Small intestine (tissue), 7 donors: ENCODE measurements around the gene C10orf143. TPM values are rescaled to one million over a fixed set of nuclear protein-coding genes. Genes with fewer than 3 reads are reported as not detected.
"Not testable (repeated sequence)": the region's sequence is repeated elsewhere in the genome, so short reads cannot be mapped to it uniquely, and the experiment has no call there.

Source experiments
- DNase-seq, 2 donors: peaks; one replicate each; pipeline versions ENCODE4 v3.0.0 to v3.0.0-alpha.2; 2013
- FAIRE-seq: peaks from 2 replicates; lab custom pipeline; 2012; peaks lifted over from hg19 to GRCh38; lab: Jason Lieb, UNC
- H3K27ac ChIP-seq, 3 donors: one replicate each; pipeline ENCODE4 v1.5.1; 2013; ENCODE audit warnings: low read length in 2 of 3, mild to moderate bottlenecking in 2 of 3, control low read depth in 1 of 3, inconsistent platforms in 1 of 3, low read depth in 1 of 3, moderate library complexity in 1 of 3
- H3K27me3 ChIP-seq, 3 donors: one replicate each; pipeline ENCODE4 v1.6.1; 2013; ENCODE audit warnings: low read length in 3 of 3, inconsistent platforms in 1 of 3; ENCODE audit not compliant: control insufficient read depth in 3 of 3, insufficient read depth in 3 of 3
- H3K36me3 ChIP-seq, 3 donors: one replicate each; pipeline ENCODE4 v1.6.1; 2013; ENCODE audit warnings: low read length in 3 of 3, inconsistent platforms in 1 of 3, low read depth in 1 of 3, mild to moderate bottlenecking in 1 of 3, moderate library complexity in 1 of 3; ENCODE audit not compliant: control insufficient read depth in 3 of 3, insufficient read depth in 2 of 3
- H3K4me1 ChIP-seq, 3 donors: one replicate each; pipeline ENCODE4 v1.6.1; 2013; ENCODE audit warnings: low read length in 2 of 3, inconsistent platforms in 1 of 3, low read depth in 1 of 3, mild to moderate bottlenecking in 1 of 3, moderate library complexity in 1 of 3; ENCODE audit not compliant: control insufficient read depth in 3 of 3, insufficient read depth in 2 of 3
- H3K4me3 ChIP-seq, 3 donors: one replicate each; pipeline ENCODE4 v1.5.1; 2013; ENCODE audit warnings: low read length in 3 of 3, control low read depth in 1 of 3, inconsistent platforms in 1 of 3, low read depth in 1 of 3, mild to moderate bottlenecking in 1 of 3, moderate library complexity in 1 of 3
- H3K9me3 ChIP-seq, 2 donors: one replicate each; pipeline ENCODE4 v1.6.1; 2013; ENCODE audit warnings: low read depth in 1 of 2, low read length in 1 of 2; ENCODE audit not compliant: control insufficient read depth in 2 of 2, insufficient read depth in 1 of 2
- WGBS, 3 donors: extraction: QIAGEN DNeasy Blood & Tissue Kit; methylation state at CpG; one replicate each; pipeline ENCODE4 v1.1.7; 2013; 5-methylcytosine and 5-hydroxymethylcytosine counted together
- polyA plus RNA-seq, 4 donors: library from polyadenylated mRNA; stranded (reverse) in 3 of 4; unstranded in 1 of 4; fragments of 200-250 nt in 3 of 4; fragments of 120-200 nt in 1 of 4; gene quantifications; one replicate each; pipeline versions ENCODE4 v1.2.1 to v1.2.3, GENCODE V29; 2013
- donor health status: healthy with polysubstance abuse.
- donor health status: control.
- donor health status: control.
- donor health status: Bipolar disorder and iron deficiency.
- donor health status: healthy.

Gene C10orf143
- polyA plus RNA-seq, 4 donors: 3.7 to 8.1 (median 5.8) TPM

DNA sequence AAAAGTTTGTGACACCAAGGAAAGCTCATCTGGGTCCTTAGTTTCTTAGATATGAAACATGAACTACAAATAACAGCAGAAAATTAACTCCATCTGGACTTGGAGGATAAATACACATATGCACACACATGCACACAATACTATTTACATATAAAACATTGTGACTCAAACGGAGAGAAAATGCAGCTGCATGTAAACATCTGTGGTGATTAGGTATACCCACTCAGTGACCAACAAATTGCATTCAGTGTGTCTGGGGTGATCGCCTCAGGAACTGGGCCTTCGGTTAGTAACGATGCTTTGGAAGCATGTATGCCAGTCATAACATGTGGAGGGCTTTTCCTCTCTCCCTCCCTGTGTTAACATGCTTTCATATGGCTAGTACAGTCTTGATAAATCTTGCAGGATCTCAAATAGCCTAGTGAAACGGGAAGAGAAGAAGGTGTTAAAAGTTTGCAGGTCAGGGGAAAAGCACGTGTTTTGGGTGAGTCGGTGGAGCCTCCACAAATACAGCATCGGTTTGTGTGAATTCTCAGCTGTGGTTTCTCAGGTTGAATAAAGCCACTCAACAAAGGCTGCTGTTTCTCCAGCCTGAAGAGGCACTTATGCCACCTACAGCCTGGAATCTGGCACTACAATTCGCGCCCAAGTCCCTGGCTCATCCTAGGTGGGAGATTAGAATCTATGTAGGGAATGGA lies 16.9 kb upstream of the C10orf143 start:
- DNase-seq (peak; percentile 67 to 71), FAIRE-seq (no peak)
- 10 to 17% (median 17%) methylated on average over 10 of the region's 10 CpGs for WGBS, 3 donors
- H3K4me1 ChIP-seq: no peaks in the 10 kb centered on the region
- H3K4me3 ChIP-seq: no peak overlapping the region
- H3K27ac ChIP-seq: no peak overlapping the region
- peaks cover 0 to 16% (median 7%) of the 10 kb centered on the region in 3 donors for H3K27me3 ChIP-seq
- H3K9me3 ChIP-seq: no peaks in the 10 kb centered on the region
- H3K36me3 ChIP-seq: no peaks in the 10 kb centered on the region

DNA sequence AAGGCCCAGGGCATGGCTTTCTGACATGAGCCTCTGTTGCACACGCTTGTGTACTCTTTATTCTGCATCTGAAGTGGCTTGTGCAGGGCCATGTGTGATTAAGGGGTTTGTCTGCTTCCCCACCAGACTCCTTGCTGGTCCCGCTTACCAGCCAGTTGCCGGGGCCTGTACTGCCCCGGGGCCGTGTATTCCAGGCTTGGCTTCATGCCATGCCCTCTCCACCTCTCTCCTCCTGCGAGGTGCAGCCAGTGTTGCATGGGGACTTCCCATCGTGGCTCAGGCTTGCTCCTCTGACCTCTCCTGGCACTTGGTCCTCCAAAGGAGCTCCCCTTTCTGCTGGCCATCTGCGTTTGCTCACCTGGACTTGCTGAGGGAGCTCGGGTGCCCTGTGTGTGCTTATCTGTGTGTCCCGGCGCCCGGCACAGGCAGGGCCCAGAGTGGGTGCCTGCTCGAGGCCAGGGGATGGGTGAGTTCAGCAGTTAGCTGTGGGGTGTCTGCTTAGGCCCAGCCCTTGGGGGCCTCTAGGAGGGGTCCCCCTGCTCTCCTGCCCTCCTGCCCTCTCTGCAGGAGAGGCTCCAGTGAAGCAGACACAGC lies 11.0 kb upstream of the C10orf143 start:
- no peak for DNase-seq
- FAIRE-seq: no peak
- WGBS, 3 donors: 34 to 59% (median 38%) methylated on average over 13 of the region's 13 CpGs
- Histone ChIP-seq H3K9me3 (peaks cover 0 to 6% of the 10 kb centered on the region in 2 donors), H3K27me3 (peaks cover 0 to 4% (median 0%) of the 10 kb centered on the region in 3 donors), H3K36me3 (no peaks in the 10 kb centered on the region), H3K4me3 (no peak overlapping the region), H3K4me1 (no peaks in the 10 kb centered on the region), H3K27ac (no peak overlapping the region)

DNA sequence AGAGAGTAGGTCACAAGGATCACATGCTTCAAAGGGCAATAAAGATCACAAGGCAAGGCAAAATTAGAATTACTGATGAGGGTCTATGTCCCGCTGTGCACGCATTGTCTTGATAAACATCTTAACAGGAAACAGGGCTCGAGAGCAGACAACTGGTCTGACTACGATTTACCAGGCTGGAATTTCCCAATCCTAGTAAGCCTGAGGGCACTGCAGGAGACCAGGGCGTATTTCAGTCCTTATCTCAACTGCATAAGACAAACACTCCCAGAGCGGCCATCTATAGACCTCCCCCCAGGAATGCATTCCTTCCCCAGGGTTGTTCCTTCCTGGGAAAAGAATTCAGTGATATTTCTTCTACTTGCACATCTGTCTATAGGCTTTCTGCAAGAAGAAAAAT lies 6.9 kb upstream of the C10orf143 start:
- not testable (repeated sequence) for DNase-seq, H3K4me3 ChIP-seq
- WGBS, 3 donors: 78 to 83% (median 78%) methylated on average over 6 of the region's 6 CpGs

DNA sequence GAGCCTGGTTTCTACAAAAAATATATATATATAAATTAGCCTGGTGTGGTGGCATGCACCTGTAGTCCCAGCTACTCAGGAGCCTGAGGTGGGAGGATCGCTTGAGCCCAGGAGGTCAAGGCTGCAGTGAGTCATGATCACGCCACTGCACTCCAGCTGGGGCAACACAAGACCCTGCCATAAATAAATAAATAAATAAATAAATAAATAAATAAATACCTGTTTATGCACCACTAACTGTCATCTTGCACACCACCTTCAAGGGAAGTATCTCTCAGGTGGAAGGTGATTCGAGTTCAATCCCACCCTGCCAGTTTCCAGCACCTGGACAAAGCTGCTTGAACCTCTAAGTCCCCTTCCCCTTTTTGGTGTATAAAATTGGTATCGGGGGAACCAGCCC lies 6.3 kb upstream of the C10orf143 start:
- H3K27ac ChIP-seq, FAIRE-seq, H3K4me1 ChIP-seq, H3K36me3 ChIP-seq, H3K27me3 ChIP-seq, DNase-seq, H3K4me3 ChIP-seq, H3K9me3 ChIP-seq: not testable (repeated sequence)
- 97 to 98% (median 97%) methylated on average over 4 of the region's 4 CpGs for WGBS, 3 donors

More for the DNA sequence above, 6.9 kb upstream of the C10orf143 start:
- H3K36me3 ChIP-seq, H3K27me3 ChIP-seq, H3K9me3 ChIP-seq, H3K4me1 ChIP-seq, H3K27ac ChIP-seq, FAIRE-seq: not testable (repeated sequence)

DNA sequence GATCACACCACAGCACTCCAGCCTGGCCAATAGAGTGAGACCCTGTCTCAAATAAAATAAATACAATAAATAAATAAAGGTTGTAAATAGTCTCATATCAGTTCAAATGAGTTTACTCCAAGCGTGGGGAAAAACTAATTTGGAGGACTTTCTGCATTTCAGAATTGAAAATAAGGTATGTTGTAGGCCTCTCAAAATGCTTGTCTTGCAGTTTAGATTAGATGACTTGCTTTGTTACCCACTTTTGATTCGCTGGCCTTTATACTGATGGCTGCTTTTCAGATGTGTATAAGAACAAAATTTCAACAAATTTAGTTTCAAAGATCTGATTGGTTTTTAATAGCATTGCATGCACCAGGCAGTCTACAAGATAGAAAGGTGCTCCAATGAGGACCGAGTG lies 2.2 kb upstream of the C10orf143 start:
- Histone ChIP-seq H3K9me3 (peaks cover 0 to 3% of the 10 kb centered on the region in 2 donors), H3K27me3 (no peaks in the 10 kb centered on the region), H3K4me3 (no peak overlapping the region), H3K4me1 (peaks cover 2 to 5% (median 3%) of the 10 kb centered on the region in 3 donors), H3K27ac (no peak overlapping the region), H3K36me3 (no peaks in the 10 kb centered on the region)
- DNase-seq: no peak
- no peak for FAIRE-seq
- 93 to 99% (median 99%) methylated on average over 3 of the region's 3 CpGs for WGBS, 3 donors

DNA sequence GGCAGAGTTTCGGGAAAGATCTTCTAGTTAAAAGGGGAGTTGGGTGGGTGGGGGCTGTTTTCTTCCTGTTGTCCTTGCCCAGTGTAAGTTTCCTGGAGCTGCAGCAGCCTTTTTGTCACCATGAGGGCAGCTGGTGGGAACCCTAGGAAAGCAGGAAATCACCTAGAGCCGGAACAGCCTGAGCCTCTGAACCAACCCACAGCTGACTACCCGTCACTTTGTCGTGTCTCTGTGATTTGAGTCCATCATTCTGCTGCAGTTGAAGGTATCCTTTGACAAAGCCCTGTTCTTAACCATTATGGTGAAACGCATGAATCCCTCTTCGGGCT lies 1.2 kb upstream of the C10orf143 start:
- FAIRE-seq (no peak), DNase-seq (no peak)
- H3K36me3 ChIP-seq: no peaks in the 10 kb centered on the region
- H3K9me3 ChIP-seq: no peaks in the 10 kb centered on the region
- peaks cover 2 to 5% (median 3%) of the 10 kb centered on the region in 3 donors for H3K4me1 ChIP-seq
- no peaks in the 10 kb centered on the region for H3K27me3 ChIP-seq
- H3K4me3 ChIP-seq: peak overlapping the region; percentile 55 to 96 (median 69)
- peak overlapping the region in 2 of 3 donors; percentile 91 to 99 for H3K27ac ChIP-seq
- 68 to 83% (median 72%) methylated on average over 6 of the region's 6 CpGs for WGBS, 3 donors

DNA sequence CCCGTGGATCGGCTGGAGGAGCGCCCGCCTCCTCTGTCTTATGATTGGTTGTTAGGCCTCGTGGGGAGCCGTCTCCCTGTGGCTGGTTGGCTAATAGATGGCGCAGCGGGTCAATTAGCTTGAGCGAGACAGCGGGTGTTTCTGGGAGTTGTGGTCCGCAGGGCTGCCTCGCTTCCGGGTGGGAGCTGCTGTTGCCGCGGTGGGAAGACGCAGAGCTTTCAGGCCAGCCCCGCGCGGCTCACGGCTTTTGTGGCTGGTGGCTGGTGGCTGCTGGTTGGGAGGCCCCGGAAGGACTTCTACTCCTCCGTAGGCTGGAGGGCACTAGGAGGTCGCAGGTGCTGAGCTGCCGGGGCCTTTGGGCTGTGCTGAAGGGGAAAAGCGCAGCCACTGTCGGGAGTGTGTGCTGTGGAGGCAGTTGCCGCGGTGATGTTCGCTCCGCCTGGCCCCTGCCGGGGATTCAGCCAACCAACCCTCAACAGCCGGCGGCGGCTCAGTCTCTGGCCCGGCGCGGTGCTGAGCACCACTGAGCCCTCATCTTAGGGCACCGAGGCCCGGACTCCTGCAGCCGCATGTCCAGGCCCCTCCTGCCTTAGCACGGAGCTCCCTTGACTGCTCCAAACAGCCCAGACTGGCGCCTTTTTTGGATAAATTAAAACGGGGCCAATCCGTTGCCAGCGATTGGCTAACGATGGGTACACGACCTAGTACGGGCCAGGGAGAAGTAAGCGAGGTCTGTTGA lies 652 bp upstream of the C10orf143 start:
- Histone ChIP-seq H3K9me3 (no peaks in the 10 kb centered on the region), H3K36me3 (no peaks in the 10 kb centered on the region), H3K4me3 (peak overlapping the region; percentile 55 to 96 (median 69)), H3K27ac (peak overlapping the region; percentile 70 to 99 (median 91)), H3K27me3 (no peaks in the 10 kb centered on the region), H3K4me1 (peaks cover 2 to 5% (median 3%) of the 10 kb centered on the region in 3 donors)
- WGBS, 3 donors: 0 to 1% (median 0%) methylated on average over 46 to 49 of the region's 49 CpGs
- FAIRE-seq (no peak), DNase-seq (peak; percentile 98 to 99)

DNA sequence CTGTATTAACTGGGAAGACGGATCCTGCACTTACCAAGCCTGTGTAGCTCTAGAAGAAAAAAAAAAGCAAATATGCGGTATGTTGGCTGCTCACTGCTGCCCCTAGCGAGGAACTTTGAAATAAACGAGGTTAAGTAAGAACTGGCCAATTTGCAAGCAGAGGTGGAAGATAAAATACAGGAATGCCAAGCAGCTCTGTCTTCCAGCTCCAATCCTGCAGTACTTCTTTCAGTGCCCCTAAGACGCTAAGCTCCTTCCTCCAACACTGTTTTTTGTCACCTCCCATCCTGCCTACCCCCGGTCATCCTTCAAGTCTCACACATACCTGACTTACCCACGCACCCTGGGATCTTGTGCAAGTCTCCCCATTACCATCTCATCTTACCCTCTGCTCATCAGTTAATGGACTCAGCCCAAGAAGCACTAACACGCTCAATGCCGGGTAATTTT lies 809 bp downstream of the C10orf143 start:
- WGBS, 3 donors: 0 to 1% (median 1%) methylated on average over 9 of the region's 9 CpGs
- Histone ChIP-seq H3K4me3 (peak overlapping the region; percentile 67 to 96 (median 69)), H3K27ac (peak overlapping the region; percentile 87 to 99 (median 91)), H3K36me3 (peaks cover 0 to 3% (median 0%) of the 10 kb centered on the region in 3 donors), H3K27me3 (no peaks in the 10 kb centered on the region), H3K9me3 (no peaks in the 10 kb centered on the region), H3K4me1 (peaks cover 2 to 5% (median 3%) of the 10 kb centered on the region in 3 donors)
- peak; percentile 87 to 95 for DNase-seq
- no peak for FAIRE-seq
